NCI-H510A (cell line): ENCODE measurements around the gene NAALADL1.

ENCODE experiments used
- DNase-seq: peaks from one replicate; lab custom pipeline; 2025; lab: John Stamatoyannopoulos, UW

The NAALADL1 gene

GRCh38 chr11:65083134-65083833 is 24.9 kb upstream of the NAALADL1 start:
- DNase-seq: no peak

- DNase-seq: no peak
Measured at GRCh38 chr11:65078786-65079342, 20.5 kb upstream of the NAALADL1 start.

GRCh38 chr11:65078151-65078550 is 19.8 kb upstream of the NAALADL1 start:
- no peak for DNase-seq

- no peak for DNase-seq
Measured at GRCh38 chr11:65077451-65077850, 19.1 kb upstream of the NAALADL1 start.

DNA sequence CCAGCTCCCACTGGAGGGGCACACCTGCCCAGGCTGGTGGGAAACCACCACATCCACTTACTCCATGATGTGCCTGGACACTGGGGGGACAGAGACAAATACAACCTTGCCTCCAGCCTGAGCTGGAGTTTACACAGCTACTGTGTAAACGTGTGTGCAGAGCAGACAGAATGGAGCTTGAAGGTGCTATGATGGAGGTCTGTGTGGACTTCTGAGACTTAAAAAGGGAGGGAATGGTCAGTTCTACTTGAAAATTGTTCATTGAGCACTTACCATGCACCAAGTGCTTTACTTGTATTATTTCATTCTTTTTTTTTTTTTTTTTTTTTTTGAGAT is 14.2 kb upstream of the NAALADL1 start:
- DNase-seq: no peak

DNA sequence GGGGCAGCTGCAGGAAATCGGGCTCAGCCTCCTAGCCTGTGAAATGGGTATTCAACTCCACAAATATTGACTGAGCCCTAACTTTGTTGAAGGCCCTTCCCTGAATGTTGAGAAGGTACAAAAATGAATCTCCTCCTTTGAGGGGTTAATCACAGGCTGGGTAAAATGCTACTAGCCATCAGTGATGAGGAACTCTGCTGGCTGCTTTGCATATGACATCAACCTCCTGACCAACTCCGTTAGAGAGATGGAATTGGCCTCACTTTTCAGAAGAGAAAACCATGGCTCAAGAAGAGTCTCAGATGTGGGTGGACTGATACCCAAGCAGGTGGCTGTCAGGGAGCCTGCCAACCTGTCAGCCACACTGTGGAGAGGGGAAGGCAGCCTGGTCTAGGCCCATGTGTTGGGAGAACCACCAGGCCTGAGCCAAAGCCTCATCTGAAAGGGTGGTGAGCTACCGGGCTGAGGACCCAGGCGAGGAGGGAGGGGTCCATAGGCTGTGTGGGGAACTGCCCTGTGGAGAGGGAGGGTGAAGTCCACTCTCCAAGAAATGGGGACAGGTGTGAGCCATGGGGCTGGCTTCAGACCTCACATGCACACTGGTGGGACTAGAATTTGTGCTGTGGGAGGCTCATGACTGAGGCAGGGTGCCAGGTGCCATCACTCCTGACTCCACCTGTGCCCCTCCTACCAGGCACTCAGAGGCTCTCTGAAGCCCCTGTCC is 13.7 kb upstream of the NAALADL1 start:
- DNase-seq: no peak

DNA sequence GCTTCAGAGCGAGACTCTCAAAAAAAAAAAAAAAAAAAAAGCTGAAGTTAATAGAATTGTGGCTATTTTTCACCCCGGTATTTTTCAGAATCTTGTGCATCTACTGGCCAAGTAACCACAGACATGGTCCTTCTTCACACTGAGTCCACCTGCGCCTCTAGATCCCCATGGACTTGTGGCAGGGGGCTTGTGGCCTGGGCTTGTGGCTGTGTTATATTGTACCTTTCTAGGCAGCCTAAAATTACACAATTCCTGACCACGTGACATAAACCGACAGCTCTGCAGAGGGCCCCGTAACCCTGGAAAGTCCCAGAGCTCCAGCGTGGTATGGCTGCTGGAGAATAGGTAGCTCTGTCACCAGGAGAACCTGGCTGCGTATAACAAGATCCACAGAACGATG is 10.9 kb upstream of the NAALADL1 start:
- no peak for DNase-seq

DNA sequence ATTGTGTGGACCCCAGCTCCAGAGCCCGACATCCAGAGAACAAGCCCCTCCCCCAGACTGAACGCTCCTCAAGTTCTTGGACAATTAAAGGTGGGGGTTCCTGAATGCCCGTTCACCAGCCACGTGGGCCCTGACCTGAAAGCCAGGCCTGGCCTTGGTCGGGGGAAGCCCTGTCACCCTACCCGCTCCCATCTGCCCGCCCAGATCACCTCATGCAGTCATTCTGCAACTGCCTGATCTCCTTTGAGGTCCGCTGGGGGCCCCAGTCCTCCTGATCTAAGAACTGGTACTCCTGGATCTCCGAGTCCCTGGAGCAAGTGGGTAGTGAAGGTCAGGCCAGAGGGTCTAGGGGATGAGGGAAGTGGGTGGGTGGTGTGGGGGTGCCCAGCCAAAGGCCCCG is 9.1 kb upstream of the NAALADL1 start:
- no peak for DNase-seq

GRCh38 chr11:65066805-65067291 is 8.5 kb upstream of the NAALADL1 start:
- DNase-seq: peak; percentile 65

DNA sequence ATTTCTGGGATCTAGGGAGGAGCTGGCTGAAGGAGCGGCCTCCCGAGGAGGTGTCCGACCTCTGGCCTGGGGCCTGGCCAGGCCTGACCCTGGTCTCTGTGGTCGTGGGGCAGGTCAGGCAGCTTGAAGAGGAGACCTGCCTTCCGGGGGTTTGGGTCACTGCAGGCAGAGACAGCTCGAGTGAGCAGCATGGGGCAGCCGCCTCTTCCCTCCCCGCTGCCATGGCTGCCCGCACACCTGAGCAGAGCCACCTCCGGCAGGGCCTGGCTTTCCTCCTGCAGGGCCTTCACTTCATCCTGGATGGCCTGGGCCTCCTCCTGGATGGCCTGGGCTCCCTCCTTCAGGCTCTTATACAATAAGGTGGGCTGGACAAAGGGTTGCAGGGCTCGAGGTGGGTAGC is 8.0 kb upstream of the NAALADL1 start:
- DNase-seq: no peak

DNA sequence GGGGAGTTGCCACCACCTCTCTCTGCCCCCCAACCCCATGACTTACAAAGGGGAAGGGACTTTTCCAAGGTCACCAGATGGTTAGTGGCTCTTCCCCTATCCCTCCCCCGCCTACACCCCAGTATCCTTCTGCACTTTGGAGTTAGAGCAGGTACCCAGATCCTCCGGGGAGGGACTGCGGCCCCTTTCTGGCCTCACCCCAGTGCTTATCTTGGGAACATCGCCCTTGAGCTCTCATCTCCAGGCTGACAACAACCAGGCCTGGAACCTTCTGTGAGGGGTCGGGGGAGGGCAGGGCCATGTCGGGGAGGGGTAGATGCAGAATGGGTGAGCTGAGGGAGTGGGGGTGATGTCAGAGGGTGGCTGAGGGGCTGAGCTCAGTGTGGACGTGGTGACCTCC is 7.5 kb upstream of the NAALADL1 start:
- DNase-seq: no peak

DNA sequence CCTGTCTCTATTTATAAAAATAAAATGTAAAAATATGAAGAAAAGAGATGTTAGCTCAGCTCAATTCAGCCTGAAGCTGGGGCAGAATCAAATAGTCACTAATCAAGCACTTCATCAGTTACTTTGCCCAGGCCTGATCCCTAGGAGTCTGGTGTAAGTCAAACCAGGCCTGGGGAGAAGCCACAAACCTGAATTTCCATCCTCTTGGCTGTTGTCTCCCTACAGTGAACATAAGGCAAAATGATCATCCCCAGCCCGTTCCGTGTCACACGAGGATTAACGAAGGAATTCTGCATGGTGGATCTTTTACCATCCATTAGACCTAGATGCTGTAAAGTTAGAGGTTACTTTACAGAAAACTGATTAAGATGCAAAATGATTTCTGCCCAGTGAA is 6.5 kb upstream of the NAALADL1 start:
- no peak for DNase-seq

DNA sequence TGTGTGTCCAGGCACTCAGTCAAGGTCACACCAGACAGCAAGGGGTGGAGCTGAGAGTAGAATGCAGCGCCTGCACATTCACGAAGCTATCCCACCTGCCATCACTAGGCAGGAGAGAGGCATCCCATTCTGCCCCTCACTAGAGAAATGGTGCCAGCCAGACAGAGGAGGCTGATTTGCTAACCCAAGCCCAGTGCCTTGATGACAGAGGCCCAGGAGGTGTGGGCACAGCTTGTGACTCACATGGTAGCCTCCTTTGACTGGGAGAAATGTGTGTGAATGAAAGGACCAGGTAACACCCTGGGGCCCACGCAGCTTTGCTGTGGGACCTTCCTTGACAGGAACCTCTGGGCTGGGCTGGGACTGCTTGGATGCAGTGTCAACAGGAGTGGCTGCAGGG is 5.2 kb upstream of the NAALADL1 start:
- no peak for DNase-seq

DNA sequence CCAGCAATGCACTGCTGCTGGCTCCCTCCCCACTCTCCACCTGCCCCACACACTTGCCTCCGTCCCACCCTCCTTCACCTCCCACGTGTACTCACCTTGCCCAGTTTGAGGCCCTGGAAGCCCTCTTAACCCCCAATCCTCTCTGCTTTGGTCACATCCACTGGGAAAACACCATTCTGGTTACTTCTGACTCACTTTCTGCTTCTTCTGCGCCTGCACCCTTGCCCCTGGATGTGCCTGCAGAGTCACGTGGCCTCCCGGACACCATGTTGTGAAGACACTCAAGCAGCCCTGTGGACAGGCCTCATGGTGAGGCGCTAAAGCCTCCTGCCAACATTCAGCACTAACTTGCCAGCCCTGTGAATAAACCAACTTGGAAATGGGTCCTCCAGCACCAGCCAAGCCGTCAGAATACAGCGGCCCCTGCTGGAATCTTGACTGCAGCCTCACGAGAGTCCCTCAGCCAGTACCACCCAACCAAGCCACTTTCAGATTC is 2.6 kb upstream of the NAALADL1 start:
- no peak for DNase-seq

DNA sequence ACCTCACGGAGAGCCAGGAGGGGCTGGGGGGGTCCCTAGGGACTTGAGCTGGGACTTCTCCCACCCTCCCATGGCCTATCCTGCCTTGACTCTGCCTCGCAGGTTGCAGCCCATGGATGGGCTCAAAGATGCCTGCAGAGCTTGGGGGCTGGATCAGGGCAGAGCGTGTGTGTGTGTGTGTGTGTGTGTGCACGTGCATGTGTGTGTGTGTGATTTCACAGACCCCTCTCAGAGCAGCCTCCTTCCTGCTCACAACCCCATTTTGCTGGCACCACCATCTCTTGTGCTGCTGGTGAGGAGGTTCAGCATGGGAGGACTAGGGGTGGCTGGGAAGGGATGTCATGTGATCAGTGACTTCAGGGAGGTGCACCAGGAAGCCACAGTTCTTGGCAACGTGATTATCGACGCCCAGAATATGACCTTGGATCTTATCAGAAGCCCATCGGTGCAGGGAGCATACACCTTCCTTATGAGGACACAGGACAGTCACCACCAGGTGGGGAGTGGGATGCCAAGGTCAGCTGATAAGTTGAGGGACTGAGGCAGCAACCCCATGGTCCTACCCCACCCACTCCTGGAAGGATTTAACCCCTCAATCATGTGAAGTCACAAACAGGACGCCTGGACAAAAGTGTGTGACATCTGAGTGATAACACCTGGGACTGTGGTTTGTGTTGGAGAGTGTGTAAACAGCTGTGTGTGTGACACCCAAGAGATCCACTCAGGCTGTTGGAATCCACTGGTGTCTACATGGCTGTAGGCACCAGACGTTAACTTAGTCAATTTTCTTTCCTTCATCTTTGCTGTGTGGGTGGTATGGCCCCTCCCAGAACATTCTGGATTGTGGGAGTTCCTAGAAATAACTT is 1.8 kb upstream of the NAALADL1 start:
- no peak for DNase-seq

- no peak for DNase-seq
Measured at GRCh38 chr11:65059523-65059922, 1.2 kb upstream of the NAALADL1 start.

GRCh38 chr11:65058012-65058411 is 341 bp downstream of the NAALADL1 start:
- DNase-seq: peak; percentile 30

DNA sequence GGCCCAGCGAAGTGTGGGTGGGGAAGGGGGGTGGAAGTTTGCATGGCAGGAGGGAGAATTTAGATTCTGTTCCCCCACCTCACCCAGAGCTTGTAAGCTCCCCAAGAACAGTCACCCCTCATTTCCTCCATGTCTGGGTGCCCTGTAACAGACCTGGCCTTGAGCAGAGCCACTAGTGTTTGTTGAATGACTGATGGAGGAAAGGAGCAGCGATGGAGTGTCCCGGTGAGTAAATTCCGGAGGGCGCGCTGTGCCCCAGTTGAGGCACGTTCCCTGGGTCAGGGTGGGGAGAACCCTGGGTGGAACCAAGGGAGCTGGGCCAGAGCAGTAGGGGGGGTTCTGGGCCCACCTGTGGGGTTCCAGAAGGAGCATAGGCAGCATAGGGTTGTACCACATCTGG is 827 bp downstream of the NAALADL1 start:
- no peak for DNase-seq

DNA sequence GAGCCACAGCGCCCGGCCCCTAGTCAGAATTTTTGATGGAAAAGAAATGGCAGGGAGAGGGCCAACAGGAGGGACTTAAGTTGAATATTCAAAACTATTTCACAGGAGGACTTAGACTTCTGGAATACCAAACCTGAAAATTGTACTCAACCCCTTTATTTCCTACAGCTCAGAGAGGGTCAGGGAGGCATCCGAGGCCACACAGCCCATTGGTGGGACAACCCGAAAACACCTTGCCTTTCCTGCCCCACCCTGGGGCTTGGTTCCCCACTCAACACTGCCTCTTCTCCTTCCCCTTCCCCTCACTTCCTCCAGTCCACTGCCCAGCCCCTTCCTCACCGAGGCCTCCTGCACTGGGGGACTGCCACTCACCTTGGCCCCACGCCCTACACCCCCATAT is 1.4 kb downstream of the NAALADL1 start:
- DNase-seq: no peak

DNA sequence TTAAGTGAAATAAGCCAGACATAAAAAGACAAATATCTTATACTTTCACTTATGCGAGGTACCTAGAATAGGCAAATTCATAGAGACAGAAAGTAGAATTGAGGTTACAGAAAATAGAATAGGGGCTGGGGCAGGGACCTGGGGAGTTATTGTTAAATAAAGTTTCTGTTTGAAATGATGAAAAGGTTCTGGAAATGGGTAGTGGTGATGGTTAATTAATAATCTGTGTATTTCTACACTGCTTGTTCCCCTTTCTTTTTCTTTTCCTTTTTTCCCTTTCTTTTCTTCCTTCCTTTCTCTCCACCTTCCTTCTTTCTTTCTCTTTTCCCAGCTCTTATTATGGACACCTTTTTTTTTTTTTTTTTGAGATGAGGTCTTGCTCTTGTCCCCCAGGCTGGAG is 2.8 kb downstream of the NAALADL1 start:
- no peak for DNase-seq

GRCh38 chr11:65053827-65054508 is 4.4 kb downstream of the NAALADL1 start:
- DNase-seq: no peak

GRCh38 chr11:65051398-65051858 is 6.9 kb downstream of the NAALADL1 start:
- no peak for DNase-seq
